GM23338 (cell line): ENCODE measurements around the gene LRMDA. TPM values are rescaled to one million over a fixed set of nuclear protein-coding genes. Genes with fewer than 3 reads are reported as not detected.

Experiments
- ATAC-seq: fragments of 200-7000 bp; cut with Tn5 transposase; 3 replicates; pipeline ENCODE4 v1.9.1; 2020
- DNase-seq: peaks from one replicate; pipeline ENCODE4 v3.0.0-alpha.2; 2015; ENCODE audit warnings: low spot score
- H2AFZ ChIP-seq: fragments of 200-600 bp; sonication (generic); 2 replicates; pipeline ENCODE4 v1.8.0; 2016; ENCODE audit warnings: antibody characterized with exemption, mild to moderate bottlenecking, moderate library complexity
- H3F3A ChIP-seq: fragments of 200-600 bp; sonication (generic); replicated peaks from 2 replicates; pipeline ENCODE4 v1.8.0; 2017; ENCODE audit warnings: antibody characterized with exemption, mixed run types, low read depth
- H3K27ac ChIP-seq: fragments of 200-600 bp; sonication (generic); 2 replicates; pipeline ENCODE4 v1.6.1; 2016; ENCODE audit warnings: low read depth
- H3K27me3 ChIP-seq: fragments of 200-600 bp; sonication (generic); 2 replicates; pipeline ENCODE4 v1.8.0; 2016; ENCODE audit warnings: mild to moderate bottlenecking, mixed run types, moderate library complexity; ENCODE audit not compliant: insufficient read depth
- H3K36me3 ChIP-seq: fragments of 200-600 bp; sonication (generic); 2 replicates; pipeline ENCODE4 v1.8.0; 2016; ENCODE audit warnings: mild to moderate bottlenecking; ENCODE audit not compliant: insufficient read depth
- H3K4me1 ChIP-seq: fragments of 200-600 bp; sonication (generic); 2 replicates; pipeline ENCODE4 v1.8.0; 2016; ENCODE audit warnings: mild to moderate bottlenecking, moderate library complexity; ENCODE audit not compliant: insufficient read depth
- H3K4me2 ChIP-seq: fragments of 200-600 bp; sonication (generic); 2 replicates; pipeline ENCODE4 v1.7.1; 2017; ENCODE audit warnings: mixed run types
- H3K4me3 ChIP-seq: fragments of 200-600 bp; sonication (generic); 2 replicates; pipeline ENCODE4 v1.6.1; 2016; ENCODE audit warnings: mixed run types
- H3K79me2 ChIP-seq: fragments of 200-600 bp; sonication (generic); replicated peaks from 2 replicates; pipeline ENCODE4 v1.8.0; 2017; ENCODE audit warnings: mild to moderate bottlenecking; ENCODE audit not compliant: insufficient read depth
- H3K9me2 ChIP-seq: fragments of 200-600 bp; sonication (generic); 2 replicates; pipeline ENCODE4 v1.8.0; 2017; ENCODE audit not compliant: insufficient read depth
- H4K20me1 ChIP-seq: fragments of 200-600 bp; sonication (generic); replicated peaks from 2 replicates; pipeline ENCODE4 v1.8.0; 2017; ENCODE audit warnings: mild to moderate bottlenecking; ENCODE audit not compliant: insufficient read depth
- H3K27ac Mint-ChIP-seq: 2 replicates; pipeline ENCODE4 v1.8.0; 2020; ENCODE audit warnings: inconsistent platforms, mild to moderate bottlenecking, moderate library complexity, mixed read lengths
- H3K27me3 Mint-ChIP-seq: 3 replicates; pipeline ENCODE4 v1.8.0; 2022; ENCODE audit warnings: low read depth, mild to moderate bottlenecking, moderate library complexity, mixed read lengths, inconsistent platforms; ENCODE audit not compliant: insufficient read depth, poor library complexity
- H3K36me3 Mint-ChIP-seq: 3 replicates; pipeline ENCODE4 v1.8.0; 2021; ENCODE audit warnings: low read depth, mild to moderate bottlenecking, inconsistent platforms, moderate library complexity, mixed read lengths
- H3K4me1 Mint-ChIP-seq: 3 replicates; pipeline ENCODE4 v1.8.0; 2020; ENCODE audit warnings: mild to moderate bottlenecking, inconsistent platforms, mixed read lengths
- H3K4me3 Mint-ChIP-seq: 3 replicates; pipeline ENCODE4 v1.8.0; 2021; ENCODE audit warnings: moderate library complexity, mild to moderate bottlenecking, inconsistent platforms, mixed read lengths
- H3K9me3 Mint-ChIP-seq: 3 replicates; pipeline ENCODE4 v1.8.0; 2020; ENCODE audit warnings: moderate library complexity, mild to moderate bottlenecking, inconsistent platforms, mixed read lengths
- CREB1 ChIP-seq: fragments of 250-450 bp; sonication (Bioruptor Pico); IDR thresholded peaks from 2 replicates; pipeline ENCODE4 v1.5.0; 2020; ENCODE audit warnings: low read depth, mild to moderate bottlenecking, moderate library complexity
- ETS1 ChIP-seq: IDR thresholded peaks from 2 replicates; pipeline ENCODE4 v1.6.1; 2016; ENCODE audit warnings: antibody characterized with exemption
- EZH2 ChIP-seq: fragments of 200-600 bp; sonication (generic); IDR thresholded peaks from one replicate; pipeline ENCODE4 v1.8.0; 2017; ENCODE audit warnings: antibody characterized with exemption, mild to moderate bottlenecking, low read depth; ENCODE audit not compliant: unreplicated experiment
- EZH2phosphoT487 ChIP-seq: fragments of 200-600 bp; sonication (generic); IDR thresholded peaks from one replicate; pipeline ENCODE4 v1.8.1; 2018; ENCODE audit warnings: antibody characterized with exemption; ENCODE audit not compliant: unreplicated experiment
- JUNB ChIP-seq: IDR thresholded peaks from one replicate; pipeline ENCODE4 v1.6.1; 2016; ENCODE audit warnings: antibody characterized with exemption; ENCODE audit not compliant: unreplicated experiment
- NANOG ChIP-seq: IDR thresholded peaks from 2 replicates; pipeline ENCODE4 v1.6.1; 2016; ENCODE audit warnings: antibody characterized with exemption, borderline replicate concordance
- POLR2AphosphoS5 ChIP-seq: IDR thresholded peaks from 2 replicates; pipeline ENCODE4 v1.6.1; 2016; ENCODE audit warnings: antibody characterized with exemption, low read depth
- REST ChIP-seq: IDR thresholded peaks from one replicate; pipeline ENCODE4 v1.6.1; 2018; ENCODE audit warnings: antibody characterized with exemption; ENCODE audit not compliant: unreplicated experiment
- STAT1 ChIP-seq: IDR thresholded peaks from one replicate; pipeline ENCODE4 v1.6.1; 2016; ENCODE audit warnings: antibody characterized with exemption; ENCODE audit not compliant: unreplicated experiment
- ZNF114 ChIP-seq: fragments of 250-450 bp; sonication (Bioruptor Pico); IDR thresholded peaks from 2 replicates; pipeline ENCODE4 v1.5.0; 2020; ENCODE audit warnings: mild to moderate bottlenecking, moderate library complexity
- ZNF331 ChIP-seq: fragments of 250-450 bp; sonication (Bioruptor Pico); IDR thresholded peaks from 2 replicates; pipeline ENCODE4 v1.5.0; 2020; ENCODE audit warnings: low read depth, mild to moderate bottlenecking, moderate library complexity
- polyA plus RNA-seq: library from polyadenylated mRNA; unstranded; fragments of >200 nt; fragmentation: Nextera tagmentation; extraction: Ambion mirVana; gene quantifications from 2 replicates; pipeline ENCODE4 v1.2.1, GENCODE V29; 2016
- total RNA-seq: library from RNA; depleted of rRNA; stranded (reverse); fragments of >200 nt; shearing (Covaris generic); gene quantifications from 2 replicates; pipeline ENCODE4 v1.2.3, GENCODE V29; 2014
- TF ChIP-seq, protein P1 (sequence below), 2 experiments: fragments of 200-600 bp in 1 of 2; sonication (generic) in 1 of 2; conservative IDR thresholded peaks; 2 replicates each; pipeline versions ENCODE4 v1.5.1 to v1.6.1; 2016 to 2017; ENCODE audit warnings: antibody characterized with exemption in 2 of 2, low read depth in 2 of 2, mild to moderate bottlenecking in 2 of 2, moderate library complexity in 1 of 2

LRMDA gene
- total and polyA plus RNA-seq, 2 experiments from 2014 or later, result 0.90 to 1.8 TPM

- H3K4me2 ChIP-seq, result no peak overlapping the region
- Mint-ChIP-seq H3K27me3 (no peaks in the 10 kb centered on the region), H3K4me1 (peaks cover 7% of the 10 kb centered on the region; the same call in 2 of the 3 replicates), H3K27ac (no peak overlapping the region), H3K9me3 (no peaks in the 10 kb centered on the region; the same call in 1 of the 3 replicates), H3K4me3 (no peak overlapping the region), H3K36me3 (no peaks in the 10 kb centered on the region)
- no peaks in the 10 kb centered on the region for H3K79me2 ChIP-seq
- H3K9me2 ChIP-seq, result peaks cover 6% of the 10 kb centered on the region; the same call in 1 of the 2 replicates
- H3F3A ChIP-seq, result no peaks in the 10 kb centered on the region
- TF ChIP-seq NANOG (no peak), POLR2AphosphoS5 (no peak)
- no peak overlapping the region for H3K27ac ChIP-seq
- ATAC-seq, result no peak
- H3K4me3 ChIP-seq, result no peak overlapping the region
- no peaks in the 10 kb centered on the region for H3K36me3 ChIP-seq
- H3K4me1 ChIP-seq, result peaks cover 5% of the 10 kb centered on the region; the same call in 1 of the 2 replicates
- DNase-seq, result no peak
- H3K27me3 ChIP-seq, result no peaks in the 10 kb centered on the region
- no peak overlapping the region for H2AFZ ChIP-seq
- H4K20me1 ChIP-seq, result no peaks in the 10 kb centered on the region
Measured at GRCh38 chr10:75530299-75530698, 98.9 kb downstream of the LRMDA start.

GRCh38 chr10:75531571-75532031, 100.2 kb downstream of the LRMDA start:
- Histone ChIP-seq H3K27me3 (no peaks in the 10 kb centered on the region), H3K9me2 (peaks cover 6% of the 10 kb centered on the region; the same call in 1 of the 2 replicates), H3K4me2 (no peak overlapping the region), H3K36me3 (no peaks in the 10 kb centered on the region), H2AFZ (no peak overlapping the region), H3K4me3 (no peak overlapping the region), H3F3A (no peaks in the 10 kb centered on the region), H3K4me1 (peaks cover 5% of the 10 kb centered on the region; the same call in 1 of the 2 replicates), H3K79me2 (no peaks in the 10 kb centered on the region), H3K27ac (no peak overlapping the region), H4K20me1 (no peaks in the 10 kb centered on the region)
- peaks cover 9% of the 10 kb centered on the region; the same call in 2 of the 3 replicates for H3K4me1 Mint-ChIP-seq
- no peak overlapping the region for H3K4me3 Mint-ChIP-seq
- H3K27me3 Mint-ChIP-seq, result no peaks in the 10 kb centered on the region
- no peak overlapping the region for H3K27ac Mint-ChIP-seq
- no peaks in the 10 kb centered on the region for H3K36me3 Mint-ChIP-seq
- no peaks in the 10 kb centered on the region; the same call in 2 of the 3 replicates for H3K9me3 Mint-ChIP-seq
- ATAC-seq, result no peak
- no peak for DNase-seq
- TF ChIP-seq EZH2, result no peak
- no peak for TF ChIP-seq POLR2AphosphoS5
- TF ChIP-seq, protein P1, sequence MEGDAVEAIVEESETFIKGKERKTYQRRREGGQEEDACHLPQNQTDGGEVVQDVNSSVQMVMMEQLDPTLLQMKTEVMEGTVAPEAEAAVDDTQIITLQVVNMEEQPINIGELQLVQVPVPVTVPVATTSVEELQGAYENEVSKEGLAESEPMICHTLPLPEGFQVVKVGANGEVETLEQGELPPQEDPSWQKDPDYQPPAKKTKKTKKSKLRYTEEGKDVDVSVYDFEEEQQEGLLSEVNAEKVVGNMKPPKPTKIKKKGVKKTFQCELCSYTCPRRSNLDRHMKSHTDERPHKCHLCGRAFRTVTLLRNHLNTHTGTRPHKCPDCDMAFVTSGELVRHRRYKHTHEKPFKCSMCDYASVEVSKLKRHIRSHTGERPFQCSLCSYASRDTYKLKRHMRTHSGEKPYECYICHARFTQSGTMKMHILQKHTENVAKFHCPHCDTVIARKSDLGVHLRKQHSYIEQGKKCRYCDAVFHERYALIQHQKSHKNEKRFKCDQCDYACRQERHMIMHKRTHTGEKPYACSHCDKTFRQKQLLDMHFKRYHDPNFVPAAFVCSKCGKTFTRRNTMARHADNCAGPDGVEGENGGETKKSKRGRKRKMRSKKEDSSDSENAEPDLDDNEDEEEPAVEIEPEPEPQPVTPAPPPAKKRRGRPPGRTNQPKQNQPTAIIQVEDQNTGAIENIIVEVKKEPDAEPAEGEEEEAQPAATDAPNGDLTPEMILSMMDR (conservative IDR thresholded peaks at IDR 0.05; ENCODE audit: low read depth in 2 of 2), result no peak
- TF ChIP-seq STAT1, result no peak
- no peak for TF ChIP-seq ETS1
- no peak for TF ChIP-seq REST
- TF ChIP-seq ZNF114 (CRISPR knock-in tag), result no peak
- no peak for TF ChIP-seq JUNB
- TF ChIP-seq CREB1 (CRISPR knock-in tag), result no peak
- no peak for TF ChIP-seq ZNF331 (CRISPR knock-in tag)
- no peak for TF ChIP-seq EZH2phosphoT487
